Stimulated activated naive CD4-positive, alpha-beta T cell (primary cell): ENCODE results near the gene NOL11.
"Not testable (repeated sequence)": the region's sequence is repeated elsewhere in the genome, so short reads cannot be mapped to it uniquely, and the experiment has no call there.

Source experiments
- DNase-seq, 6 experiments: peaks; one replicate each; lab custom pipeline; 2025; lab: John Stamatoyannopoulos, UW

The NOL11 gene

DNA sequence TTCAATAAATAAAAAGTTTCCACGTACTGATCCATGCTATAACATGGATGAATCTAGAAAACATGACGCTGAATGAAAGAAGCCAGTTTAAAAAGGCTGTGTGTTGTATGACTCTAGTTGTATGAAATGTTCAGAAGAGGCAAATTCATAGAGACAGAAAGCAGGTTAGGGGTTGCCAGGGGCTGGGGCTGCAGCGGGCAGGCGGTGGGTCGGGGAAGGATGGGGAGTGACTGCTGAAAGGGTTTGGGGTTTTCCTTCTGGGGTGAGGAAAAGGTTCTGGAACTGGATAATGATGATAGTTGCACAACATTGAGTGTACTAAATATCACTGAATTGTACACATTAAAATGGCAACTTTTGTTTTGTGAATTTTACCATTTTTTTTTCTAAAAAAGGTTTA is 36.3 kb downstream of the NOL11 start:
- no peak for DNase-seq

DNA sequence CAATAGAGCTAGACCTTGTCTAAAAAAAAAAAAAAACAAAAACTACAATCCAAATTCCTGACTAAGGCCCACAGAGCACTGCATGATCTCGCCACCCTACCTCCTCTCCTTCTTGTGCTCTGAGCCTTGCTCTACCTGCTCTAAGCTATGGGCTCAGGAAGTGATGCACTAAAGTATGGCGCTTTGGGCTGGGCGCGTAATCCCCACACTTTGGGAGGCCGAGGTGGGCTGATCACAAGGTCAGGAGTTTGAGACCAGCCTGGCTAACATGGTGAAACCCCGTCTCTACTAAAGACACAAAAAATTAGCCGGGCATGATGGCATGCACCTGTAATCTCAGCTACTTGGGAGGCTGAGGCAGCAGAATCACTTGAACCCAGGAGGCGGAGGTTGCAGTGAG is 37.0 kb downstream of the NOL11 start:
- DNase-seq, result not testable (repeated sequence)

DNA sequence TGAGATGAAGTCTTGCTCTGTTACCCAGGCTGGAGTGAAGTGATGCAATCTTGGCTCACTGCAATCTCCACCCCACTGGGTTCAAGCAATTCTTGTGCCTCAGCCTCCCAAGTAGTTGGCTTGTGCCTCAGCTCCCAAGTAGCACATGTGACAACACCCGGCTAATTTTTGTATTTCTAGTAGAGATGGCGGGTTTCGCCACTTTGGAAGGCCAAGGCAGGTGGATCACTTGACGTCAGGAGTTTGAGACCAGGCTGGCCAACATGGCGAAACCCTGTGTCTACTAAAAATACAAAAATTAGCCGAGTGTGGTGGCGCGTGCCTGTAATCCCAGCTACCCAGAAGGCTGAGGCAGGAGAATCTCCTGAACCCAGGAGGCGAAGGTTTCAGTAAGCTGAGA is 39.0 kb downstream of the NOL11 start:
- not testable (repeated sequence) for DNase-seq

GRCh38 chr17:67759355-67760171 is 41.8 kb downstream of the NOL11 start:
- no peak for DNase-seq

DNA sequence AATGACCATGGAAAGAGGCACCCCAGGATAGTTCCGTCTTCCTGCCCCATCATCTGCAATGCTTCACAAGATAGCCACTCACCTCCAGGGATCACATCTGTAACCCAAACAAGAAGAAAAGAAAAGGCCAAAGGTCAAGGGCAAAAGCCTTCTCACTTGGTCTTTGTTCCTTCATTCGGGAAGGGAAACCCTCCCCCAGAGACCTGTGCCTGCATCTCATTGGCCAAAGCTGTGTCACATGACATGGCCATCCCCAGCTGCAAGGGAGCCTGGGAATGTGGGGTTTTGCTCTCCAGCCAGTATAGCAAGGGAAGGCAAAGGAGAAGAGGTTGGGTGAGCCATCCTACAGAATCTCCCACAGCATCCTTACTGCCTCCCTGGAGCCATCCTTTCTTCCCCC is 47.9 kb downstream of the NOL11 start:
- no peak for DNase-seq

DNA sequence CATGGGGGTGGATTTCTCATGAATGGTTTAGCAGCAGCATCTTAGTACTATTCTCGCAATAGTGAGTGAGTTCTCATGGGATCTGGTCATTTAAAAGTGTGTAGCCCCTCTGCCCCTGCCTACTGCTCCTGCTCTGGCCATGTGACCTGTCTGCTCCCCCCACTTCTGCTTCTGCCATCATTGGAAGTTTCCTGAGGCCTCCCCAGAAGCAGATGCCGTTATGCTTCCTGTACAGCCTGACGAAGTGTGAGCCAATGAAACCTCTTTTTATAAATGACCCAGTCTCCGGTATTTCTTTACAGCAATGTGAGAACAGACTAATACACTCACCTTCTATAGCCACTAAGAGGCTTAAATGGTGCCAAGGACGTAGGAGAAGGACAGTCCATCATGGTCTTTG is 51.5 kb downstream of the NOL11 start:
- no peak for DNase-seq

DNA sequence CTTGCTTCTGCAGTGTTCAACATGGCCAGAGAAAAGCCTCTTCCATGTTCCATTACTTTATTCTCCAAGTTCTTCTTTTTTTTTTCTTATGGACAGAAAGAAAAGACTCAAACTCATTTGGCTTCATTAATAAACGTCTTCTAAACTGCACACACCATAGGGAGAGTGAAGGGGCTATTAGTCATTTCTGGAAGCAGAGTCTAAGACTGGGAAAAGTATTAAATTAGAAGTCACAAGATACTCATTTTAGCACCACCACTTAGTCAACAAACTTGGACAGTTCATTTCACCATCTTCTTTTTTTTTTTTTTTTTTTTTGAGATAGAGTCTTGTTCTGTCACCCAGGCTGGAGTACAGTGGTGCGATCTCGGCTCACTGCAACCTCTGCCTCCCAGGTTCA is 52.8 kb downstream of the NOL11 start:
- no peak for DNase-seq

DNA sequence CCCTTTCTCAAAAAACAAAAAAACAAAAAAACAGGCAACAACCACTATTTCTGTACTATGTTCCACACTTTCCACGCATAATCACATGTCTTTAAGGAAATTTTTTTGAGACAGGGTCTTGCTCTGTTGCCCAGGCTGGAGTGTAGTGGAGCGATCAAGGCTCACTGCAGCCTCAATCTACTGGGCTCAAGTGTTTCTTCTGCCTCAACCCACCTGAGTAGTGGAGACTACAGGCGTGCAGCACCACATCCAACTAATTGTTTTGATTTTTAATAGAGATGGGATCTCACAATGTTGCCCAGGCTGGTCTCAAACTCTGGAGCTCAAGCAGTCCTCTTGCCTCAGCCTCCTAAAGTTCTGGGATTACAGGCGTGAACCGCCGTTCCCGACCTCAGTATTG is 54.9 kb downstream of the NOL11 start:
- no peak for DNase-seq

- DNase-seq, result no peak
Measured at GRCh38 chr17:67773246-67773645, 55.5 kb downstream of the NOL11 start.

DNA sequence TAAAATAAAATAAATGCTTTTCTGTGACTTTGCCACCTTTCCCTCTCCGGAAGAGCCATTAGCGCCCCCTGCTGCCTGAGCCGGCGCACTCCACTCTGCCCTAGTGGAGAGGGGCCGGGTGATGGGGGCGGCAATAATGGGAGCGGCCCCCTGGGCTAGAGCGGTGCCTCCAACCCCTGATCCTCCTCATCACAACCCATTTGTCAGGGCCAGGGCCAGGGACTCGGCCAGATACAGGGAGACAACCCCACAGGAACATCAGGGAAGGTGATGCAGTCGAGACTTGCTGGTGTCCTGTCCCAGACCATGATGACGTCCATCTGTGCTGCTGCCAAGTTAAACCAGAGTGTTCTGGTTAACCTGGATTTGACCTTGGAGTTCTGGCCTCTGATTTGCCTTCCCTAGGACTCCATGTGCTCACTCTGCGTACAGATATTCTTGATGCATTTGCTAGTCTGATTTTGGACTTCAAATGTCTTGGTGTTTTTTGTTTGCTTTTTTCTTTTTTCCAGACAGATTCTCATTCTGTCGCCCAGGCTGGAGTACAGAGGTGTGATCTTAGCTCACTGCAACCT is 61.4 kb downstream of the NOL11 start:
- peak in 2 of 6 experiments; percentile 6 to 20 for DNase-seq

- no peak for DNase-seq
Measured at GRCh38 chr17:67784364-67785121, 66.8 kb downstream of the NOL11 start.

GRCh38 chr17:67785122-67785477 is 67.4 kb downstream of the NOL11 start:
- no peak for DNase-seq

- DNase-seq, result no peak
Measured at GRCh38 chr17:67785504-67785903, 67.8 kb downstream of the NOL11 start.
